ENCODE data around the gene CALCOCO1.

CALCOCO1 gene

GRCh38 chr12:53714004-53714403, 13.2 kb downstream of the CALCOCO1 start:
- Histone ChIP-seq H3K36me3 (ENCODE audit: control insufficient read depth, insufficient read depth, low read length) (peaks cover 52% of the 10 kb centered on the region), H3K27ac (ENCODE audit: low read depth, low read length, severe bottlenecking) (no peak overlapping the region)
- 90 to 100% methylated on average over 1 to 3 of the region's 4 CpGs for WGBS, 2 experiments (ENCODE audit: insufficient coverage in 2 of 2)

GRCh38 chr12:53713516-53713915, 13.7 kb downstream of the CALCOCO1 start:
- WGBS, 2 experiments (ENCODE audit: insufficient coverage in 2 of 2): 91 to 93% methylated on average over 8 of the region's 9 CpGs
- H3K27ac ChIP-seq (ENCODE audit: low read depth, low read length, severe bottlenecking): no peak overlapping the region
- no peaks in the 10 kb centered on the region for H3K4me1 ChIP-seq (ENCODE audit: control insufficient read depth, insufficient read depth, low read length, poor library complexity, severe bottlenecking)
- peaks cover 49% of the 10 kb centered on the region for H3K36me3 ChIP-seq (ENCODE audit: control insufficient read depth, insufficient read depth, low read length)
- no peak overlapping the region for H3K4me3 ChIP-seq (ENCODE audit: extremely low read depth, insufficient read depth, low read length, poor library complexity, severe bottlenecking)
- no peaks in the 10 kb centered on the region for H3K9me3 ChIP-seq (ENCODE audit: control insufficient read depth, low read length)

More at GRCh38 chr12:53714004-53714403, 13.2 kb downstream of the CALCOCO1 start:
- Histone ChIP-seq H3K9me3 (ENCODE audit: control insufficient read depth, low read length) (no peaks in the 10 kb centered on the region), H3K4me3 (ENCODE audit: extremely low read depth, insufficient read depth, low read length, poor library complexity, severe bottlenecking) (no peak overlapping the region), H3K4me1 (ENCODE audit: control insufficient read depth, insufficient read depth, low read length, poor library complexity, severe bottlenecking) (no peaks in the 10 kb centered on the region)

- Histone ChIP-seq H3K27ac (ENCODE audit: low read depth, low read length, severe bottlenecking) (no peak overlapping the region), H3K9me3 (ENCODE audit: control insufficient read depth, low read length) (no peaks in the 10 kb centered on the region), H3K4me3 (ENCODE audit: extremely low read depth, insufficient read depth, low read length, poor library complexity, severe bottlenecking) (no peak overlapping the region), H3K36me3 (ENCODE audit: control insufficient read depth, insufficient read depth, low read length) (peaks cover 43% of the 10 kb centered on the region), H3K4me1 (ENCODE audit: control insufficient read depth, insufficient read depth, low read length, poor library complexity, severe bottlenecking) (no peaks in the 10 kb centered on the region)
- 88% methylated on average over 6 of the region's 8 CpGs for WGBS, 2 experiments (ENCODE audit: insufficient coverage in 2 of 2)
Observed at GRCh38 chr12:53712059-53712643, 15.1 kb downstream of the CALCOCO1 start.

GRCh38 chr12:53710091-53710490, 17.2 kb downstream of the CALCOCO1 start:
- 76 to 78% methylated on average over 5 of the region's 6 CpGs for whole genome bisulfite sequencing, 2 experiments (ENCODE audit: insufficient coverage in 2 of 2)
- Histone ChIP-seq H3K4me1 (ENCODE audit: control insufficient read depth, insufficient read depth, low read length, poor library complexity, severe bottlenecking) (no peaks in the 10 kb centered on the region), H3K4me3 (ENCODE audit: extremely low read depth, insufficient read depth, low read length, poor library complexity, severe bottlenecking) (no peak overlapping the region), H3K9me3 (ENCODE audit: control insufficient read depth, low read length) (no peaks in the 10 kb centered on the region), H3K27ac (ENCODE audit: low read depth, low read length, severe bottlenecking) (no peak overlapping the region), H3K36me3 (ENCODE audit: control insufficient read depth, insufficient read depth, low read length) (peaks cover 26% of the 10 kb centered on the region)

GRCh38 chr12:53709671-53710070, 17.6 kb downstream of the CALCOCO1 start:
- H3K4me1 ChIP-seq (ENCODE audit: control insufficient read depth, insufficient read depth, low read length, poor library complexity, severe bottlenecking): no peaks in the 10 kb centered on the region
- no peaks in the 10 kb centered on the region for H3K9me3 ChIP-seq (ENCODE audit: control insufficient read depth, low read length)
- no peak overlapping the region for H3K27ac ChIP-seq (ENCODE audit: low read depth, low read length, severe bottlenecking)
- H3K4me3 ChIP-seq (ENCODE audit: extremely low read depth, insufficient read depth, low read length, poor library complexity, severe bottlenecking): no peak overlapping the region
- WGBS, 2 experiments (ENCODE audit: insufficient coverage in 2 of 2): 72% methylated on average over 3 of the region's 4 CpGs; no CpG with 5 or more reads in 1 of the 2 experiments
- H3K36me3 ChIP-seq (ENCODE audit: control insufficient read depth, insufficient read depth, low read length): peaks cover 23% of the 10 kb centered on the region

- no peaks in the 10 kb centered on the region for H3K4me1 ChIP-seq (ENCODE audit: control insufficient read depth, insufficient read depth, low read length, poor library complexity, severe bottlenecking)
- H3K9me3 ChIP-seq (ENCODE audit: control insufficient read depth, low read length): no peaks in the 10 kb centered on the region
- H3K4me3 ChIP-seq (ENCODE audit: extremely low read depth, insufficient read depth, low read length, poor library complexity, severe bottlenecking): no peak overlapping the region
- no peak overlapping the region for H3K27ac ChIP-seq (ENCODE audit: low read depth, low read length, severe bottlenecking)
- H3K36me3 ChIP-seq (ENCODE audit: control insufficient read depth, insufficient read depth, low read length): peaks cover 2% of the 10 kb centered on the region
- WGBS, 2 experiments (ENCODE audit: insufficient coverage in 2 of 2): 68 to 91% methylated on average over 1 of the region's 1 CpG
Observed at GRCh38 chr12:53706080-53706479, 21.2 kb downstream of the CALCOCO1 start.

- no peaks in the 10 kb centered on the region for H3K36me3 ChIP-seq (ENCODE audit: control insufficient read depth, insufficient read depth, low read length)
- no peak overlapping the region for H3K27ac ChIP-seq (ENCODE audit: low read depth, low read length, severe bottlenecking)
- no peaks in the 10 kb centered on the region for H3K9me3 ChIP-seq (ENCODE audit: control insufficient read depth, low read length)
- H3K4me1 ChIP-seq (ENCODE audit: control insufficient read depth, insufficient read depth, low read length, poor library complexity, severe bottlenecking): no peaks in the 10 kb centered on the region
- WGBS, 2 experiments (ENCODE audit: insufficient coverage in 2 of 2): 78% methylated on average over 3 of the region's 4 CpGs; no CpG with 5 or more reads in 1 of the 2 experiments
- no peak overlapping the region for H3K4me3 ChIP-seq (ENCODE audit: extremely low read depth, insufficient read depth, low read length, poor library complexity, severe bottlenecking)
Observed at GRCh38 chr12:53703756-53704155, 23.5 kb downstream of the CALCOCO1 start.

- Histone ChIP-seq H3K9me3 (ENCODE audit: control insufficient read depth, low read length) (no peaks in the 10 kb centered on the region), H3K36me3 (ENCODE audit: control insufficient read depth, insufficient read depth, low read length) (no peaks in the 10 kb centered on the region), H3K4me3 (ENCODE audit: extremely low read depth, insufficient read depth, low read length, poor library complexity, severe bottlenecking) (no peak overlapping the region), H3K4me1 (ENCODE audit: control insufficient read depth, insufficient read depth, low read length, poor library complexity, severe bottlenecking) (no peaks in the 10 kb centered on the region), H3K27ac (ENCODE audit: low read depth, low read length, severe bottlenecking) (no peak overlapping the region)
- 0 to 5% methylated on average over 4 to 7 of the region's 8 CpGs for WGBS, 2 experiments (ENCODE audit: insufficient coverage in 2 of 2)
Observed at GRCh38 chr12:53701518-53702264, 25.6 kb downstream of the CALCOCO1 start.

- no peaks in the 10 kb centered on the region for H3K36me3 ChIP-seq (ENCODE audit: control insufficient read depth, insufficient read depth, low read length)
- H3K4me1 ChIP-seq (ENCODE audit: control insufficient read depth, insufficient read depth, low read length, poor library complexity, severe bottlenecking): peaks cover 3% of the 10 kb centered on the region
- no peak overlapping the region for H3K4me3 ChIP-seq (ENCODE audit: extremely low read depth, insufficient read depth, low read length, poor library complexity, severe bottlenecking)
- WGBS, 2 experiments (ENCODE audit: insufficient coverage in 2 of 2): 20% methylated on average over 2 of the region's 6 CpGs; no CpG with 5 or more reads in 1 of the 2 experiments
- H3K9me3 ChIP-seq (ENCODE audit: control insufficient read depth, low read length): no peaks in the 10 kb centered on the region
- no peak overlapping the region for H3K27ac ChIP-seq (ENCODE audit: low read depth, low read length, severe bottlenecking)
Observed at GRCh38 chr12:53700567-53700966, 26.7 kb downstream of the CALCOCO1 start.

GRCh38 chr12:53699678-53700025, 27.6 kb downstream of the CALCOCO1 start:
- Histone ChIP-seq H3K36me3 (ENCODE audit: control insufficient read depth, insufficient read depth, low read length) (no peaks in the 10 kb centered on the region), H3K27ac (ENCODE audit: low read depth, low read length, severe bottlenecking) (no peak overlapping the region), H3K9me3 (ENCODE audit: control insufficient read depth, low read length) (no peaks in the 10 kb centered on the region), H3K4me3 (ENCODE audit: extremely low read depth, insufficient read depth, low read length, poor library complexity, severe bottlenecking) (no peak overlapping the region), H3K4me1 (ENCODE audit: control insufficient read depth, insufficient read depth, low read length, poor library complexity, severe bottlenecking) (peaks cover 7% of the 10 kb centered on the region)
- WGBS, 2 experiments (ENCODE audit: insufficient coverage in 2 of 2): 77% methylated on average over 5 of the region's 5 CpGs; no CpG with 5 or more reads in 1 of the 2 experiments

Measured in mesodermal cell (in vitro differentiated cells).